ENCODE measurements around the gene PLPP4. TPM values are rescaled to one million over a fixed set of nuclear protein-coding genes. Genes with fewer than 3 reads are reported as not detected.

The PLPP4 gene
- total and polyA plus RNA-seq, 10 of the 15 experiments (the other 5 are each of a cell fraction or from before 2014, with no cell fraction given) = 0.08 to 3.1 (median 0.26) TPM; not detected in 3

GRCh38 chr10:120514959-120515358 lies 57.9 kb downstream of the PLPP4 start:
- POLR2A ChIA-PET = no interaction called here
- H4K20me1 ChIP-seq (ENCODE audit: control insufficient read depth, insufficient read depth) = no peaks in the 10 kb centered on the region
- H3K27me3 ChIP-seq (replicated peaks in 1 of 2; ENCODE audit: control insufficient read depth in 2 of 2, insufficient read depth in 2 of 2, low read length in 1 of 2) = no peaks in the 10 kb centered on the region
- no peak overlapping the region for H3K4me2 ChIP-seq (ENCODE audit: control insufficient read depth, insufficient read depth)
- RAD21 ChIA-PET (ENCODE audit: unreplicated experiment) = no interaction called here
- H3K27ac ChIP-seq (ENCODE audit: control insufficient read depth, insufficient read depth) = no peak overlapping the region
- H3K4me3 ChIP-seq = no peak overlapping the region
- DNase-seq (ENCODE audit: low read depth, low spot score) (no peak), FAIRE-seq (no peak), ATAC-seq (no peak)
- H3K36me3 ChIP-seq (ENCODE audit: control insufficient read depth in 2 of 2, insufficient read depth in 2 of 2, low read length in 1 of 2) = no peaks in the 10 kb centered on the region
- TF ChIP-seq, protein P1, sequence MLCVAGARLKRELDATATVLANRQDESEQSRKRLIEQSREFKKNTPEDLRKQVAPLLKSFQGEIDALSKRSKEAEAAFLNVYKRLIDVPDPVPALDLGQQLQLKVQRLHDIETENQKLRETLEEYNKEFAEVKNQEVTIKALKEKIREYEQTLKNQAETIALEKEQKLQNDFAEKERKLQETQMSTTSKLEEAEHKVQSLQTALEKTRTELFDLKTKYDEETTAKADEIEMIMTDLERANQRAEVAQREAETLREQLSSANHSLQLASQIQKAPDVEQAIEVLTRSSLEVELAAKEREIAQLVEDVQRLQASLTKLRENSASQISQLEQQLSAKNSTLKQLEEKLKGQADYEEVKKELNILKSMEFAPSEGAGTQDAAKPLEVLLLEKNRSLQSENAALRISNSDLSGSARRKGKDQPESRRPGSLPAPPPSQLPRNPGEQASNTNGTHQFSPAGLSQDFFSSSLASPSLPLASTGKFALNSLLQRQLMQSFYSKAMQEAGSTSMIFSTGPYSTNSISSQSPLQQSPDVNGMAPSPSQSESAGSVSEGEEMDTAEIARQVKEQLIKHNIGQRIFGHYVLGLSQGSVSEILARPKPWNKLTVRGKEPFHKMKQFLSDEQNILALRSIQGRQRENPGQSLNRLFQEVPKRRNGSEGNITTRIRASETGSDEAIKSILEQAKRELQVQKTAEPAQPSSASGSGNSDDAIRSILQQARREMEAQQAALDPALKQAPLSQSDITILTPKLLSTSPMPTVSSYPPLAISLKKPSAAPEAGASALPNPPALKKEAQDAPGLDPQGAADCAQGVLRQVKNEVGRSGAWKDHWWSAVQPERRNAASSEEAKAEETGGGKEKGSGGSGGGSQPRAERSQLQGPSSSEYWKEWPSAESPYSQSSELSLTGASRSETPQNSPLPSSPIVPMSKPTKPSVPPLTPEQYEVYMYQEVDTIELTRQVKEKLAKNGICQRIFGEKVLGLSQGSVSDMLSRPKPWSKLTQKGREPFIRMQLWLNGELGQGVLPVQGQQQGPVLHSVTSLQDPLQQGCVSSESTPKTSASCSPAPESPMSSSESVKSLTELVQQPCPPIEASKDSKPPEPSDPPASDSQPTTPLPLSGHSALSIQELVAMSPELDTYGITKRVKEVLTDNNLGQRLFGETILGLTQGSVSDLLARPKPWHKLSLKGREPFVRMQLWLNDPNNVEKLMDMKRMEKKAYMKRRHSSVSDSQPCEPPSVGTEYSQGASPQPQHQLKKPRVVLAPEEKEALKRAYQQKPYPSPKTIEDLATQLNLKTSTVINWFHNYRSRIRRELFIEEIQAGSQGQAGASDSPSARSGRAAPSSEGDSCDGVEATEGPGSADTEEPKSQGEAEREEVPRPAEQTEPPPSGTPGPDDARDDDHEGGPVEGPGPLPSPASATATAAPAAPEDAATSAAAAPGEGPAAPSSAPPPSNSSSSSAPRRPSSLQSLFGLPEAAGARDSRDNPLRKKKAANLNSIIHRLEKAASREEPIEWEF (IDR thresholded peaks at IDR 0.05; ENCODE audit: insufficient replicate concordance, low read depth, low read length) = no peak
- no peak for TF ChIP-seq JUND (IDR thresholded peaks at IDR 0.05; ENCODE audit: low read depth, low read length)
- no TSS peak for BruUV-seq (replicated peaks)
- H3K4me1 ChIP-seq (ENCODE audit: control insufficient read depth, insufficient read depth, low read length) = no peaks in the 10 kb centered on the region
- CTCF ChIA-PET = no interaction called here
- no peaks in the 10 kb centered on the region for H3K79me2 ChIP-seq (ENCODE audit: control insufficient read depth, insufficient read depth, low read length)
- intact Hi-C loops (cut with micrococcal nuclease; ENCODE audit: unreplicated experiment) = no loop called here
- no peak overlapping the region for H3K9ac ChIP-seq (ENCODE audit: control insufficient read depth, insufficient read depth, low read length)
- WGBS (ENCODE audit: insufficient coverage, insufficient replicate concordance, low lambda C conversion rate, missing lambda C conversion rate) = 4% methylated on average over 2 of the region's 2 CpGs
- in situ Hi-C loops (cut with MboI) = no loop called here
- H3K9me3 ChIP-seq (replicated peaks; ENCODE audit: control insufficient read depth, insufficient read depth, low read length) = no peaks in the 10 kb centered on the region
- H2AFZ ChIP-seq (ENCODE audit: control insufficient read depth, low read depth, low read length) = no peak overlapping the region
- SMC1A ChIA-PET (ENCODE audit: uncharacterized antibody, unreplicated experiment) = interaction anchor here (1.2 kb wide), 2 partner anchors 10 to 11 kb away, joined by 4 to 5 read pairs; no protein-coding TSS in a partner anchor

Data from GM12878 (cell line).